Cardiac muscle cell (in vitro differentiated cells and primary cell): Measurements from ENCODE around the gene HPSE2. TPM values are rescaled to one million over a fixed set of nuclear protein-coding genes. Genes with fewer than 3 reads are reported as not detected.
"Not testable (repeated sequence)": the region's sequence is repeated elsewhere in the genome, so short reads cannot be mapped to it uniquely, and the experiment has no call there.

ENCODE experiments used
- DNase-seq, 2 donors: peaks; one replicate each; pipeline versions ENCODE4 v3.0.0 to v3.0.0-alpha.2; 2010 to 2017; ENCODE audit warnings: low read depth in 1 of 2, low spot score in 1 of 2
- H3K27ac ChIP-seq: fragments of 200-600 bp; sonication (generic); 2 replicates; pipeline ENCODE4 v1.5.1; 2016
- H3K27me3 ChIP-seq: fragments of 200-600 bp; sonication (generic); 2 replicates; pipeline ENCODE4 v1.6.0; 2016; ENCODE audit warnings: control low read depth
- H3K36me3 ChIP-seq: fragments of 200-600 bp; sonication (generic); 2 replicates; pipeline ENCODE4 v1.5.1; 2016; ENCODE audit warnings: control low read depth
- H3K4me1 ChIP-seq: fragments of 200-600 bp; sonication (generic); 2 replicates; pipeline ENCODE4 v1.8.1; 2017; ENCODE audit warnings: low read depth, mild to moderate bottlenecking, mixed run types
- H3K4me3 ChIP-seq: fragments of 200-600 bp; sonication (generic); 2 replicates; pipeline ENCODE4 v1.5.1; 2016; ENCODE audit warnings: mild to moderate bottlenecking
- H3K9me3 ChIP-seq: fragments of 200-600 bp; sonication (generic); 2 replicates; pipeline ENCODE4 v1.5.1; 2017; ENCODE audit warnings: low read depth, mild to moderate bottlenecking, control low read depth
- polyA plus RNA-seq: library from polyadenylated mRNA; unstranded; fragments of >200 nt; fragmentation: Nextera tagmentation; extraction: Ambion mirVana; gene quantifications from 2 replicates; pipeline ENCODE4 v1.2.1, GENCODE V29; 2016
- total RNA-seq: library from RNA; depleted of rRNA; stranded (reverse); fragments of >200 nt; gene quantifications from 2 replicates; pipeline ENCODE4 v1.2.3, GENCODE V29; 2016
- TF ChIP-seq, protein P1 (sequence below): IDR thresholded peaks from 2 replicates; pipeline ENCODE4 v1.5.1; 2012; ENCODE audit warnings: low read depth, mild to moderate bottlenecking, low read length

The HPSE2 gene
- total and polyA plus RNA-seq, 2 experiments from 2014 or later, result 0.87 to 6.1 TPM

DNA sequence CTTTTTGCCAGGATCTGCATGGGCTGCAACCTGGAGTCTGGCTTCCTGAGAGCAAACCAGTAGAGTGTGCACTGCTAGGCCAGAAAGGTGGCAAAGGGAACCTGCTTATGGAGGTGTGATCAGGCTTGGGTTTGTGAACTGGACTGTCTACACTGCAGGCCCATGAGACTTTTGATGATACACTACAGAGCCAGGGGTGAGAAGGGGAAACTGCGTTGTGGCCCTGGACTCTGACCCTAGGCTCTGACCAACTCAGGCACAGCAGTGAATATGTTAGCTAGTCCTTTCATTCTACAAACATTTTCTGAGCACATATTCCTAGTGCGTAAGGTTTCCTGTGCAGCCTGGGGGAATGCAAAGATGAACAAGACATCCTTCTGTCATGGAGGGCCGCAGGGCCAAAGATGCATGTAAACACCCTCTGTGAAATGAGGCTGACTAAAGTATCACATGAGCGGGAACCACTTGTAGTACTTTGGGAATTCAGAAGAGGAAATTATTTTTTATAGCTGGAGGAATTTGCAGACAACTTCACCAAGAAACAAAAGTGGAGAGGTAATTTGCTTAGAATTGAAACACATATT, 725.1 kb downstream of the HPSE2 start:
- H3K4me1 ChIP-seq, result no peaks in the 10 kb centered on the region
- TF ChIP-seq, protein P1, sequence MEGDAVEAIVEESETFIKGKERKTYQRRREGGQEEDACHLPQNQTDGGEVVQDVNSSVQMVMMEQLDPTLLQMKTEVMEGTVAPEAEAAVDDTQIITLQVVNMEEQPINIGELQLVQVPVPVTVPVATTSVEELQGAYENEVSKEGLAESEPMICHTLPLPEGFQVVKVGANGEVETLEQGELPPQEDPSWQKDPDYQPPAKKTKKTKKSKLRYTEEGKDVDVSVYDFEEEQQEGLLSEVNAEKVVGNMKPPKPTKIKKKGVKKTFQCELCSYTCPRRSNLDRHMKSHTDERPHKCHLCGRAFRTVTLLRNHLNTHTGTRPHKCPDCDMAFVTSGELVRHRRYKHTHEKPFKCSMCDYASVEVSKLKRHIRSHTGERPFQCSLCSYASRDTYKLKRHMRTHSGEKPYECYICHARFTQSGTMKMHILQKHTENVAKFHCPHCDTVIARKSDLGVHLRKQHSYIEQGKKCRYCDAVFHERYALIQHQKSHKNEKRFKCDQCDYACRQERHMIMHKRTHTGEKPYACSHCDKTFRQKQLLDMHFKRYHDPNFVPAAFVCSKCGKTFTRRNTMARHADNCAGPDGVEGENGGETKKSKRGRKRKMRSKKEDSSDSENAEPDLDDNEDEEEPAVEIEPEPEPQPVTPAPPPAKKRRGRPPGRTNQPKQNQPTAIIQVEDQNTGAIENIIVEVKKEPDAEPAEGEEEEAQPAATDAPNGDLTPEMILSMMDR, result no peak
- DNase-seq, result no peak
- H3K4me3 ChIP-seq, result no peak overlapping the region
- no peaks in the 10 kb centered on the region for H3K9me3 ChIP-seq
- no peak overlapping the region for H3K27ac ChIP-seq
- no peaks in the 10 kb centered on the region for H3K27me3 ChIP-seq
- H3K36me3 ChIP-seq, result no peaks in the 10 kb centered on the region

DNA sequence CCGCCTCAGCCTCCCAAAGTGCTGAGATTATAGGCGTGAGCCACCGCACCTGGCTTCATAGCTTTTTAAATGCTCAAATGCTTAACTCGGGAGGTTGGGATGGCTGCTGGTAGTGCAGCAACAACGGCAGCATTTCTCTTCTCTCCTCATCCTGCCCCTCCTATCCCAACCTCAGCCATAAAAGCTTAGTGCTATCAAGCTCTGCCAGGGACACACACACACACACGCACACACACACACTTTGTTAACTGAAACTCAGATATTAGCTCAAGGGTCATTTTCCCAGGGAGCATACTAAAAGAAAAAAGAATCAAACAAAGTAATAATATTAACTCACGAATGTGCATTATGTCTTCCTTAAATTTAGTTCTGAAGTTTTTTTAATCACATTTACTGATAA, 725.9 kb downstream of the HPSE2 start:
- Histone ChIP-seq H3K27ac (no peak overlapping the region), H3K9me3 (no peaks in the 10 kb centered on the region), H3K36me3 (no peaks in the 10 kb centered on the region), H3K4me3 (no peak overlapping the region), H3K27me3 (no peaks in the 10 kb centered on the region), H3K4me1 (no peaks in the 10 kb centered on the region)
- TF ChIP-seq, protein P1, result no peak
- DNase-seq, result no peak

DNA sequence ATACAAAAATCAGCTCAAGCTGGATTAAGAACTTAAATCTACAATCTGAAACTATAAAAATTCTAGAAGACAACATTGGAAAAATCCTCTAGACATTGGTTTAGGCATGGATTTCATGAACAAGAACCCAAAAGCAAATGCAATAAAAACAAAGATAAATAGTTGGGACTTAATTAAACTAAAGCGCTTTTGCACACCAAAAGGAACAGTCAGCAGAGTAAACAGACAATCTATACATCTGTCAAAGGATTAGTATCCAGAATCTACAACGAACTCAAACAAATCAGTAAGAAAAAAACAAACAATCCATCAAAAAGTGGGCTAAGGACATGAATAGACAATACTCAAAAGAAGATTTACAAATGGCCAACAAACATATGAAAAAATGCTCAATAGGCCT, 733.1 kb downstream of the HPSE2 start:
- H3K36me3 ChIP-seq, H3K27me3 ChIP-seq, DNase-seq, H3K4me3 ChIP-seq, H3K4me1 ChIP-seq, H3K27ac ChIP-seq, H3K9me3 ChIP-seq: not testable (repeated sequence)

DNA sequence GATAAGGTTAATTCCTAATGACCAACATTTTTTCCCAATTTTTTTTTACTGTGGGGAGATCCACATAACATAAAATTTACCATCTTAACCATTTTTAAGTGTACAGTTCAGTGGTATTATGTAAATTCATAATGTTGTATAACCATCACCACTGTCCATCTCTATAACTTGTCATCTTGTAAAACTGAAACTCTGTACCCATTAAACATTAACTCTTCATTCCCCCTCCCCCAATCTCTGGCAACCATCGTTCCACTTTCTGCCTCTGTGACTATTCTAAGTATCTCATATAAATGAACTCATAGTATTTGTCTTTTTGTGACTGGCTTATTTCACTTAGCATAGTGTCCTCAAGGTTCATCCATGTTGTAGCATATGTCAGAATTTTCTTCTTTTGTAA, 742.9 kb downstream of the HPSE2 start:
- Histone ChIP-seq H3K27me3 (no peaks in the 10 kb centered on the region), H3K4me1 (no peaks in the 10 kb centered on the region), H3K4me3 (no peak overlapping the region), H3K9me3 (no peaks in the 10 kb centered on the region), H3K36me3 (no peaks in the 10 kb centered on the region), H3K27ac (no peak overlapping the region)
- no peak for DNase-seq
- TF ChIP-seq, protein P1, result no peak

DNA sequence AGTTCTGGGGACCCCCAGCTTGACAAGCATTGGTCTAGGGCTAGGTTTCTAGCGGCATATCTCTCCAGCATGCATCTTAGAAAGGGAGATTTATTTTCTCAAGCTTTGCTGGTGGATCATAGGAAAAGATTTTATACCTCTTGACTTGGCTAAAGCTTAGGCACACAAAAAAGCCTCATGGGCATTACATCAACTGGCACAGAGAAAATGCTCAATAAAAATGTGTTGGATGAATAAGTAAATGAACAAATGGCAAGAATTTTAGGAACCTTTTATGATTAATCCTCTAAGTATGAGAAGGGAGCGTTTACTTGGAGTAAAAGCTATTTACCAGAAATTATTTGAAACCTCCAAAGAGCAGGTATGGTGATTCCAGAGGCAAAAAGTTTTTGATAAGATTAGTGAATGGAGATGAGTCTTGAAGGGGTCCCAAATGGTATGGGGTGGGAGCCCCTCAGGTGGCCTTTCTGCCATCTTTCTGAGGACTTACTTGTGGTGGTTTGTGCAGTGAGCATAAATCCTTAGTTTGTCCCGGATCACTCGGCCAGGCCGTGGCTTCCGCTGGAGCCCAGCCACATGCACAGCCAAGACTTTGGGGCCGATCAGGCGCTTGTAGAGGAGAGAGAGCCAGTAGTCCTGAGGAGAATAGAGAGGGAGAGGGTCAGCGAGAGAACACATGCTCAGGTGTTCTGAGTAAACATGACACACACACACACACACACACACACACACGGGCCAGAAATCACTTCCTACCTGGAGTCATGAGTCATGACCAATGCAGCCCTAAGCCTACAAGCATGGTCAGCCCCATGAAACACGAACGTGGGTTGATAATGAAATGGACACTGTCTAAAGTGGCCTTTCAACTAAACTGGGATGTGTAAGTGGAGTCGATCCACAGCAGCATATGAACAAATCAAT, 745.8 kb downstream of the HPSE2 start:
- no peaks in the 10 kb centered on the region for H3K36me3 ChIP-seq
- DNase-seq, result no peak
- no peaks in the 10 kb centered on the region for H3K9me3 ChIP-seq
- TF ChIP-seq, protein P1, result no peak
- no peak overlapping the region for H3K4me3 ChIP-seq
- no peak overlapping the region for H3K27ac ChIP-seq
- no peaks in the 10 kb centered on the region for H3K4me1 ChIP-seq
- no peaks in the 10 kb centered on the region for H3K27me3 ChIP-seq
